MCF 10A (cell line): ENCODE data around the gene DNAJC16. TPM values are rescaled to one million over a fixed set of nuclear protein-coding genes. Genes with fewer than 3 reads are reported as not detected.
A peak's percentile ranks its signal among the peaks of the same experiment; 100 is the strongest.

Source experiments
- BruUV-seq: library from RNA; stranded (reverse); fragments of 400-500 nt; replicated peaks from 2 replicates; lab custom pipeline; 2021; lab: Mats Ljungman, UMichigan
- CTCF ChIA-PET: fragments of 300-600 bp; sonication (Branson Sonifier 250); formaldehyde crosslinking; extraction: SDS; loops from one replicate; lab custom pipeline; 2021; ENCODE audit warnings: antibody characterized with exemption, inconsistent platforms; lab: Yijun Ruan, JAX
- POLR2A ChIA-PET: fragments of 300-600, 350-650 bp; sonication (Branson Sonifier 250); formaldehyde crosslinking; extraction: SDS; loops from one replicate; lab custom pipeline; 2020; ENCODE audit warnings: antibody characterized with exemption, inconsistent platforms; lab: Yijun Ruan, JAX
- DNase-seq: peaks from one replicate; pipeline ENCODE4 v3.0.0-alpha.2; 2018; ENCODE audit not compliant: unreplicated experiment
- H3K27ac Mint-ChIP-seq: one replicate; pipeline ENCODE4 v1.8.0; 2022; ENCODE audit warnings: mild to moderate bottlenecking, low read depth, mixed read lengths; ENCODE audit not compliant: unreplicated experiment
- H3K27me3 Mint-ChIP-seq: one replicate; pipeline ENCODE4 v1.8.0; 2022; ENCODE audit warnings: mixed read lengths; ENCODE audit not compliant: insufficient read depth, unreplicated experiment
- H3K36me3 Mint-ChIP-seq: one replicate; pipeline ENCODE4 v1.8.0; 2022; ENCODE audit warnings: mild to moderate bottlenecking, moderate library complexity, mixed read lengths; ENCODE audit not compliant: insufficient read depth, unreplicated experiment
- H3K4me1 Mint-ChIP-seq: one replicate; pipeline ENCODE4 v1.8.0; 2022; ENCODE audit warnings: mixed read lengths; ENCODE audit not compliant: insufficient read depth, unreplicated experiment
- H3K4me3 Mint-ChIP-seq: one replicate; pipeline ENCODE4 v1.8.0; 2022; ENCODE audit warnings: mild to moderate bottlenecking, moderate library complexity, mixed read lengths; ENCODE audit not compliant: unreplicated experiment
- H3K9me3 Mint-ChIP-seq: one replicate; pipeline ENCODE4 v1.8.0; 2022; ENCODE audit warnings: mixed read lengths; ENCODE audit not compliant: unreplicated experiment
- intact Hi-C: fragments of 100-400 bp; cut with micrococcal nuclease; formaldehyde crosslinking; loops from 2 replicates; pipeline ENCODE4 v1.14.1; 2022
- total RNA-seq: library from RNA; stranded (reverse); gene quantifications from 2 replicates; pipeline ENCODE4 v1.2.3, GENCODE V29; 2022
- TF ChIP-seq, protein P1 (sequence below): fragments of 200-600 bp; IDR thresholded peaks from one replicate; pipeline ENCODE4 v1.8.0; 2022; ENCODE audit warnings: antibody characterized with exemption, mild to moderate bottlenecking; ENCODE audit not compliant: unreplicated experiment

Gene DNAJC16
- total RNA-seq, 1 experiment from 2014 or later = 17.2 TPM

GRCh38 chr1:15525050-15526020 is 1.3 kb upstream of the DNAJC16 start:
- Mint-ChIP-seq H3K36me3 (peaks cover 20% of the 10 kb centered on the region), H3K27ac (peak overlapping the region; percentile 100), H3K27me3 (no peaks in the 10 kb centered on the region), H3K4me3 (peak overlapping the region; percentile 92), H3K4me1 (peaks cover 16% of the 10 kb centered on the region), H3K9me3 (no peaks in the 10 kb centered on the region)
- POLR2A ChIA-PET = interaction anchor here (0.5 to 3.4 kb wide), 8 partner anchors 11 to 761 kb away, joined by 3 to 36 read pairs (median 4); partner anchors contain the start of gene DDI2
- peak; percentile 99 for DNase-seq
- intact Hi-C loops = loop anchor here (1.0 kb wide), 1 partner anchor 93 kb away; no protein-coding TSS in a partner anchor
- CTCF ChIA-PET = interaction anchor here (0.6 kb wide), 1 partner anchor 107 kb away, joined by 3 read pairs; no protein-coding TSS in a partner anchor
- TF ChIP-seq, protein P1, sequence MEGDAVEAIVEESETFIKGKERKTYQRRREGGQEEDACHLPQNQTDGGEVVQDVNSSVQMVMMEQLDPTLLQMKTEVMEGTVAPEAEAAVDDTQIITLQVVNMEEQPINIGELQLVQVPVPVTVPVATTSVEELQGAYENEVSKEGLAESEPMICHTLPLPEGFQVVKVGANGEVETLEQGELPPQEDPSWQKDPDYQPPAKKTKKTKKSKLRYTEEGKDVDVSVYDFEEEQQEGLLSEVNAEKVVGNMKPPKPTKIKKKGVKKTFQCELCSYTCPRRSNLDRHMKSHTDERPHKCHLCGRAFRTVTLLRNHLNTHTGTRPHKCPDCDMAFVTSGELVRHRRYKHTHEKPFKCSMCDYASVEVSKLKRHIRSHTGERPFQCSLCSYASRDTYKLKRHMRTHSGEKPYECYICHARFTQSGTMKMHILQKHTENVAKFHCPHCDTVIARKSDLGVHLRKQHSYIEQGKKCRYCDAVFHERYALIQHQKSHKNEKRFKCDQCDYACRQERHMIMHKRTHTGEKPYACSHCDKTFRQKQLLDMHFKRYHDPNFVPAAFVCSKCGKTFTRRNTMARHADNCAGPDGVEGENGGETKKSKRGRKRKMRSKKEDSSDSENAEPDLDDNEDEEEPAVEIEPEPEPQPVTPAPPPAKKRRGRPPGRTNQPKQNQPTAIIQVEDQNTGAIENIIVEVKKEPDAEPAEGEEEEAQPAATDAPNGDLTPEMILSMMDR = no peak
- no TSS peak for BruUV-seq

- Mint-ChIP-seq H3K4me3 (peak overlapping the region; percentile 92), H3K36me3 (peaks cover 27% of the 10 kb centered on the region), H3K27me3 (no peaks in the 10 kb centered on the region), H3K9me3 (no peaks in the 10 kb centered on the region), H3K27ac (peak overlapping the region; percentile 100), H3K4me1 (peaks cover 16% of the 10 kb centered on the region)
- intact Hi-C loops = loop anchor here (1.0 kb wide), 1 partner anchor 92 kb away; no protein-coding TSS in a partner anchor
- TF ChIP-seq, protein P1 = no peak
- no peak for DNase-seq
- CTCF ChIA-PET = interaction anchor here (0.6 kb wide), 1 partner anchor 106 kb away, joined by 3 read pairs; no protein-coding TSS in a partner anchor
- POLR2A ChIA-PET = interaction anchor here (0.5 to 3.4 kb wide), 11 partner anchors 11 to 1098 kb away, joined by 3 to 36 read pairs (median 3); partner anchors contain the start of gene DDI2
- TSS peak; percentile 38 for BruUV-seq
Observed at GRCh38 chr1:15526021-15526489, 593 bp upstream of the DNAJC16 start.

- POLR2A ChIA-PET = no interaction called here
- H3K27me3 Mint-ChIP-seq = no peaks in the 10 kb centered on the region
- no peak overlapping the region for H3K27ac Mint-ChIP-seq
- no peak for DNase-seq
- intact Hi-C loops = no loop called here
- peaks cover 11% of the 10 kb centered on the region for H3K4me1 Mint-ChIP-seq
- peaks cover 55% of the 10 kb centered on the region for H3K36me3 Mint-ChIP-seq
- no peaks in the 10 kb centered on the region for H3K9me3 Mint-ChIP-seq
- H3K4me3 Mint-ChIP-seq = no peak overlapping the region
- CTCF ChIA-PET = no interaction called here
- BruUV-seq = no TSS peak
- TF ChIP-seq, protein P1 = no peak
Observed at GRCh38 chr1:15531003-15531402, 4.4 kb downstream of the DNAJC16 start.

- no TSS peak for BruUV-seq
- H3K9me3 Mint-ChIP-seq = no peaks in the 10 kb centered on the region
- peaks cover 62% of the 10 kb centered on the region for H3K36me3 Mint-ChIP-seq
- intact Hi-C loops = no loop called here
- TF ChIP-seq, protein P1 = no peak
- no peak overlapping the region for H3K27ac Mint-ChIP-seq
- peaks cover 11% of the 10 kb centered on the region for H3K4me1 Mint-ChIP-seq
- CTCF ChIA-PET = interaction anchor here (0.6 to 0.7 kb wide), 2 partner anchors 41 to 1422 kb away, joined by 3 read pairs; no protein-coding TSS in a partner anchor
- no peak for DNase-seq
- POLR2A ChIA-PET = no interaction called here
- H3K27me3 Mint-ChIP-seq = no peaks in the 10 kb centered on the region
- H3K4me3 Mint-ChIP-seq = no peak overlapping the region
Observed at GRCh38 chr1:15531682-15532081, 5.0 kb downstream of the DNAJC16 start.
